ENCODE results near the gene CYB561D2.

Gene CYB561D2

GRCh38 chr3:50342813-50343633 is 7.6 kb upstream of the CYB561D2 start:
- DNase-seq, result peak; percentile 54

DNA sequence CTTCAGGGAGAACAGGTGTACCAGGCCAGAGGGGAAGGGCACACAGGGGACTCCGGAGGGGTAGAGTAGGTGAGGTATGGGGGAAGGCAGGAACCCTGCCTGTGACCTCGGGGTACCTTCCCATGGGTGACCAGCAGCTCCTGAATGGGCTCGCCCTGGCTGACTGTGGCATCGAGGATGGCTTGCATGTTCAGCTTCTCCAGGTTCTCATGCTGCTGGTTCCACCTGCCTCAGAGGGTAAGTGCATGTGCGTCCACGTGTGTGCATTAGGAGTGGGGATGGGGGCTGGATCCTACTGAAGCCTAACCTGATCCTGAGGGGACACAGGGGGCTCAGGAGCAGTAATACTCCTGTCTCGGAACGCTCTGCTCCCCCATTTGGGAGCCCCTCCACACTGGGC is 5.7 kb upstream of the CYB561D2 start:
- no peak for DNase-seq

DNA sequence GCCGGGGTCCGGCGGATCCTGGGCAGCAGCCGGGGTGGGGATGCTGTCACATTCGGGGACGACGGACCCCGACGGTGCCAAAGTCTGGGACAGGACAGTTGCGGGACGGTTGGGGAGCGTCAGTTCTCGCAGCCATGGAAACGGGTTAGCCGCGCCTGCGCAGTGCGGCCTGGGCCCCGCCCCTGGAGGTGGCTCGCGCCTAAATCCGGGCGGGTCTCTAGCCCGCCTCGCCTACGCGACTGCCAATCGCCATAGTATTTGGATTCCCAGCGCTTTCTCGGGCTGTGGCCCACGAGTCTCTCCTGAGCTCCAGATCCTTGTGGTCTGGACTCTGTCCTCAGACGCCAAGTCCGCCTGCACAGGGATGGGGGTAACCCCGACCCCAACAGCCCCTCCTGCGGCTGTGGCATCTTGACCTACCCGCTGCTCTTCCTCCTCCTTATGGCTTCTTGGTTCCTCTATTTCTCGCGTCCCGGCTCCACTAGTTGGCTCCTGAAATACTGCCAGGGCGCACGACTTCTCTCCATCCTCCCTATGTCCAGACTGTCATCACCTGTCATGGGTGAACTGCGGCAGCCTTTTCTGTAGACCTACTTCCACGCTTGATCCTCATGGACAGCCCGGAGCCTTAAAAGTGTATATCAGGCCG is 5.0 kb upstream of the CYB561D2 start, which contains the start of gene ZMYND10:
TSS of gene ZMYND10 (minus strand) at position 147 of the 649 bp plus-strand sequence. CDS start 153 bp downstream, outside the sequence.
- peak; percentile 79 for DNase-seq

DNA sequence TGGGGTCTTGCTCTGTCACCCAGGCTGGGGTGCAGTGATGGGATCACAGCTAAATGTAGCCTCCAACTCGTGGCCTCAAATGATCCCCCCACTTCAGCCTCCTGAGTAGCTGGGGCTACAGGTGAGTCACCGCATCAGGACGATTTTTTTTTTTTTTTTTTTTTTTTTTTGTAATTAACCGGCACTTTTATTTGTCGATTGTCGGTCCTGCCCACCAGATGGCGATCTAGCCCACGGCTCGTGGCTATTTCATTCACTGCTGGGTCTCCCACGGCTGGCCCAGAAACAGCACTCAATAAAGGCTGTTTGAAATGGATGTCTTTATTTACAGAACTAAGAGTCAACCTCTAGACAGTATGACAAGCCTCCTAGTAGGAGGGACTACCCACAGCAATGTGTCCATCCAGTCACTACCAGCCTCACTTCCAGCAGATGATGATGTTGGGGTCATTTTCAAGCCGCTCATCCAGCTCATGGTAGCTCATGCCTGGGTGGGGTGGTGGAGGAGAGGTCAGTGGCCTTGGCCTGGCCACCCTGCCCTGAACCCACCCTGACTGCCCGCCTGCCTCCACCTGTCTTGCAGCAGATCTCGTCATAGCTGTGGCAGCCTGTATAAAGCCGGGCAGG is 3.4 kb upstream of the CYB561D2 start:
- DNase-seq, result peak; percentile 73

- no peak for DNase-seq
Measured at GRCh38 chr3:50350213-50350526, 492 bp upstream of the CYB561D2 start.

GRCh38 chr3:50351323-50351697 is 648 bp downstream of the CYB561D2 start:
- DNase-seq, result no peak

GRCh38 chr3:50352781-50353180 is 2.1 kb downstream of the CYB561D2 start:
- peak; percentile 12 for DNase-seq

DNA sequence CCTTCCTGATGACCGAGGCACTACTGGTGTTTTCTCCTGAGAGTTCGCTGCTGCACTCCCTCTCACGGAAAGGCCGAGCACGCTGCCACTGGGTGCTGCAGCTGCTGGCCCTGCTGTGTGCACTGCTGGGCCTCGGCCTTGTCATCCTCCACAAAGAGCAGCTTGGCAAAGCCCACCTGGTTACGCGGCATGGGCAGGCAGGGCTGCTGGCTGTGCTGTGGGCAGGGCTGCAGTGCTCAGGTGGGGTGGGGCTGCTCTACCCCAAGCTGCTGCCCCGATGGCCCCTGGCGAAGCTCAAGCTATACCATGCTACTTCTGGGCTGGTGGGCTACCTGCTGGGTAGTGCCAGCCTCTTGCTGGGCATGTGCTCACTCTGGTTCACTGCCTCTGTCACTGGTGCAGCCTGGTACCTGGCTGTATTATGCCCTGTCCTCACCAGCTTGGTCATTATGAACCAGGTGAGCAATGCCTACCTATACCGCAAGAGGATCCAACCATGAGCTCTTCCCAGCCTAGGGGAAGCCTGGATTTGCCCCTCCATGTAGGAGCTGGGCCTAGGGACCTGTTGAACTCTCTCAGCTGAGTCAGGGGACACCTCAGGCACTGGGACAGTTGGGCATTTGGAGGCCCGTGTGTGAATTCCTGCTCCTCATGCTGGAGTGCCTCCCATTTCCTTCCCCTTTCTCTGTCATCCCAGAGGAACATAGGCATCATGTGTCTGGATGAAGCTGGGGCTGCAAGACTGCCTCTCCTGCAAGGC is 2.8 kb downstream of the CYB561D2 start:
- DNase-seq, result no peak

DNA sequence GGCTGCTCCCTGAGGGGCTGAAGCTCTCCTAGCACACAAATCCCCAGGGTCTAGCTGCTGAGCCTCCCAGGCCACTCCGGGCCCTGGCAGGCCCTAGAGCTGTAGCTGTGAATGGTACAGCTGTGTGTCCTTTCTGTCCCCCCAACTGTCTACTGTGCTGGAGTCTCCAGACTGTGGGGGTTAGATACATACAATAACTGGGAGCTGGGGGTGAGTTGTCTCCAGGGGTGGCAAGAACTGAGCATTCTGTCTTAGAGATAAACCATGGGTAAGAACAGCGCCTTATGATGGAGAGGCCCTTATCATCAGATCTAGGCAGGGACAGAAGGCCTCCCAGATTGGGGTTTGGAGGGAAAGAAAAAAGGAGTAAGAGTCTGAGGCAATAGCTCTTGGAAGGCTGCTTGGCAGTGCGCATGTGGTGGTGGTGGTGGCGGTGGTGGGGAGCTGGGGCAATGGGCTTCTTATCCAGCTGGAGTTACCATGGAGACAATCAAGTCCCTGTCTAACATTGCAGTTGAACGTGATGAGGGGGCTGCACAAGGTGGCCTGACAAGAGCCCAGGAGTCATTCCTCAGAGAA is 3.6 kb downstream of the CYB561D2 start:
- DNase-seq, result no peak

DNA sequence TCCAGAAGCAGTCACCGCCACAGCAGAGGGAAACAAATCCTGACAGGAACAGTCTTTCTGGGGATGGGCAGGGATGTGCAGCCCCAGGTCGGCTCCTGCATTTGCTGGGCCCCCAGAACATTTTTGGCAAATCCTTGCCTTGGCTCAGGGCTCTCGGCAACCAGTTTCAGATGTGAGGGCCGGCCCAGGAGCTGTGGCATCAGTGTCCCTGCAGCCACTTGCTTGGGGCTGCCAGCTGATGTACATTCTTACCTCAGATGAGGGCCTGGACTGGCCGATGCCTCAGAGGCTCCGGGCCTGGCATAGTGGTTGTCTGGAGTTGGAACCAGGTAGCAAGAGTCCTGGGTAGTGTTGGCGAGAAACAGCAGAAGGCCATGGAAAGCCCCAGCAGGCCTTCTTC is 4.2 kb downstream of the CYB561D2 start:
- no peak for DNase-seq

DNA sequence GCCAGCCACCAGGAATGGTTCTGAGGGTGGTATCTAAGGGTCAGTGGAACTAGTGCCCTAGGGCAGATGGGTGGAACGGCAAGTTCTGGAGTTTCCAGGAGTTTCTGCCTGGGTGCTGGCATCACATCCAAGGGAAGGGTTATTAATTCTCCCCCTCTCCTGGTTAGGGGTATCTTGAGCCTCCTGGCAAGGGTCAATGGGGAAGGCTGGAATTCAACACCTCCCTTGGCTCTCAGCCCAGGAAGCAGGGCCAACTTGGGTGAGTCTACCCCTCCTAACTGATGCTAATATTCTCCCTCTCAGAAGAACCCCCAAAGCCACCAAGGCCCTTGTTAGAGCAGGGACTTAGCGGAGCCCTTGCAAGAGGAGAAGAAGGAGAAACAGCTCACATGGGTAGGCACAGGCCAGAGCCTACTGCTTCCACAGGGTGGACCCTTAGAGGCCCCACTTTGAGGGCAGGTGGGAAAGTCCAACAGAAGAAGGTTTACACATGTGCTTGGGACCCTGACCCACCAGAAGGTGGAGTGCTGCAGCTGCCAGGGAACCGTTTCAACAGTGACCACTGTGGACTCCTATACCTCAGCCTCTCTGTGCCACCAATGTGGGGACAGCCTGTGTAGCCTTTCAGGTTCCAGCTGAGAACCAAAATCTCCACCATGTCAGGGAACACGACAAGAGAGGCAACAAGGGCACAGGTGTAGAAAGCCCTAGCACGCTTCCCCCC is 5.3 kb downstream of the CYB561D2 start:
- no peak for DNase-seq

DNA sequence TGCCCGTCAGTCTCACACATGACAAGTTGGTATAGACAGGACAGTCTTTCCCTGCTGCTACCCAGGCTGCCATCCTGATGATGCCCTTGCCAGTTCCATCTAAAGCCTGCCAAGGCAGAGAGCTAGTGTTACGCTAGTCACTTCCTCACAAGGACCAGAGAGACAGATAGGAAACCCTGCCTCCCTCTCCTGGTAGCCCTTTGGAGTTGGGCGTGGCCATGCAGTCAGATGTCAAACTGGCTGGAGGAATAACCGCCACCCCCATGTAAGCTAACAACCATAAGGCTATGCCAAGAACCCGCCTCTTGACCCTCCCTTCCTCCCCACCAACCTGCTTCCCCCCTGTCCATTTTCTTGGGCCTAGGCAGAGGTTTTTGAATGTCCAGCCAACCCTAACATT is 5.9 kb downstream of the CYB561D2 start:
- DNase-seq, result no peak

- no peak for DNase-seq
Measured at GRCh38 chr3:50357481-50357880, 6.8 kb downstream of the CYB561D2 start.

- no peak for DNase-seq
Measured at GRCh38 chr3:50358355-50358910, 7.8 kb downstream of the CYB561D2 start.

DNA sequence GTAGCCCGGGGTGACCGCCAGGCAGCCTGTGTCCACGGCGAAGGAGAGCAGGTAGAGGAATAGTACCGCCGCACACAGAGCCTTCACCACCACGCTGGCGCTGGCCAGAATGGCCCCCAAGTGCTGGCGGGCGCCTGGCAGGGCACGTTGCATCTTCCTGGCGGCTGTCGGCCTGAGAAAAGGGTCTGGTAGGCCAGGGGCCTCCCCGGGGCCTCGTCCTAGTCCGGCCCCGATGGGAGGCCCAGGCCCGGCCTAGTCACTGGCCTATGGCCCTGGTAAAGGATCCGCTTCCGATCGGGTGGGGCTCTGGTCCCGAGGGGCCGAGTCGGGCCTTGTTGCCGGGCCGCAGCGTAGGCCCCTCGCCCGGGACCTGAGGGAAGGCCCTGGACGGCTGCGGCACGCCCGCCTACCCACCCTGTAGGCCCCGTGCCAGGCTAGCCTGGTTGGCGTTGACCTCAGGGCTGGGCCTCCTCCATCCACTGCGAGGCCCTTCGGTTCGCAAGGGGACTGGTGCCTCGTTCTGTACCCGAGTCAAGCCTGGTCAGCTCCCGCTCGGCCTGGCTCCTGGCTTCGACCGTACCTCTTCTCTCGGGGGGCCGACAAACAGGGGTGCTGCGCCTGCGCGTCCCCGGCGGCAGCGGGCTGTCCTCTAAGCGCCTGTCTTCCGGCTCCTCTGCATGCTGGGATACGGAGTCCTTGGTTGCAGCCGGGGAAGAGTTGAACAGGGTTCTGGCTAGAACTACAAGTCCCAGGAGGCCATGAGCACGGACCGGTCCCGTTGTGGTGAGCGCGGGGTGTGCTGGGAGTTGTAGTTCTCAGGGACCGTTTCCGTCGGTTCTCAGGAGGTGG is 8.5 kb downstream of the CYB561D2 start, which contains the start of gene TMEM115:
TSS of gene TMEM115 (minus strand) at position 611 of the 849 bp plus-strand sequence. CDS start at position 153, 458 bp downstream.
- DNase-seq, result peak; percentile 98

GRCh38 chr3:50359760-50360110 is 9.1 kb downstream of the CYB561D2 start:
- DNase-seq, result no peak

- peak; percentile 51 for DNase-seq
Measured at GRCh38 chr3:50364573-50365079, 14.0 kb downstream of the CYB561D2 start.

- peak; percentile 87 for DNase-seq
Measured at GRCh38 chr3:50365080-50365841, 14.6 kb downstream of the CYB561D2 start.

GRCh38 chr3:50365842-50366220 is 15.2 kb downstream of the CYB561D2 start:
- no peak for DNase-seq
